ENCODE results near the gene CTNNA2. TPM values are rescaled to one million over a fixed set of nuclear protein-coding genes. Genes with fewer than 3 reads are reported as not detected.
A peak's percentile ranks its signal among the peaks of the same experiment; 100 is the strongest.

Gene CTNNA2
- total and polyA plus RNA-seq, 9 of the 15 experiments (the other 6 are each of a cell fraction or from before 2014, with no cell fraction given), result 0.03 to 0.40 (median 0.15) TPM

GRCh38 chr2:80126596-80127189 is 613.8 kb downstream of the CTNNA2 start (continued):
- TF ChIP-seq ZFP91 (CRISPR knock-in tag; IDR thresholded peaks at IDR 0.05) (0 out of 2 replicates have a peak, but pooled peaks have one; percentile 76), STAT6 (CRISPR knock-in tag; IDR thresholded peaks at IDR 0.05) (no peak)

GRCh38 chr2:80128080-80128479 is 615.2 kb downstream of the CTNNA2 start:
- ChIA-PET CTCF (ENCODE audit: low intra/inter-chr PET ratio) (no interaction called here), POLR2A (no interaction called here)
- H3K79me2 ChIP-seq (ENCODE audit: control insufficient read depth, insufficient read depth, low read length), result no peaks in the 10 kb centered on the region
- in situ Hi-C loops (cut with MboI) (no loop called here), intact Hi-C loops (cut with micrococcal nuclease) (no loop called here)
- H3K27me3 ChIP-seq (ENCODE audit: control insufficient read depth in 2 of 2, insufficient read depth in 2 of 2, low read length in 2 of 2), result no peaks in the 10 kb centered on the region
- no peak overlapping the region for H3K4me2 ChIP-seq (ENCODE audit: insufficient read depth, low read length)
- H3K4me3 ChIP-seq, result no peak overlapping the region
- WGBS (ENCODE audit: insufficient coverage, low coverage, missing lambda C conversion rate), result 0% methylated on average over 1 of the region's 1 CpG
- no TSS peak for BruUV-seq (replicated peaks)
- H4K20me1 ChIP-seq (replicated peaks; ENCODE audit: control insufficient read depth, insufficient read depth, low read length), result no peaks in the 10 kb centered on the region
- no peaks in the 10 kb centered on the region for H3K9me1 ChIP-seq (ENCODE audit: control insufficient read depth, insufficient read depth, low read length)
- TF ChIP-seq ZNF766 (CRISPR knock-in tag; conservative IDR thresholded peaks at IDR 0.05), result no peak
- no peak for TF ChIP-seq ZNF407 (IDR thresholded peaks at IDR 0.05; ENCODE audit: low read depth)
- no peak for TF ChIP-seq CBFA2T3 (IDR thresholded peaks at IDR 0.05)
- no peak for TF ChIP-seq SPI1 (IDR thresholded peaks at IDR 0.05; ENCODE audit: borderline replicate concordance, low read depth, low read length)
- TF ChIP-seq SP2 (IDR thresholded peaks at IDR 0.05; ENCODE audit: extremely low read depth, low read depth, low read length, poor library complexity, severe bottlenecking), result no peak
- no peak for TF ChIP-seq TBL1XR1 (IDR thresholded peaks at IDR 0.05; ENCODE audit: low read length in 2 of 2)
- H3K27ac ChIP-seq (ENCODE audit: extremely low read depth, low read depth, low read length), result no peak overlapping the region
- DNase-seq (ENCODE audit: extremely low read depth in 1 of 4, low spot score in 3 of 4), result no peak
- no peak overlapping the region for H3K9ac ChIP-seq (ENCODE audit: insufficient read depth in 1 of 2, low read depth in 2 of 2, low read length in 2 of 2)
- H3K36me3 ChIP-seq (ENCODE audit: control insufficient read depth, insufficient read depth, low read length), result no peaks in the 10 kb centered on the region
- H3K9me3 ChIP-seq (replicated peaks; ENCODE audit: control insufficient read depth, insufficient read depth, low read depth, low read length), result no peaks in the 10 kb centered on the region
- 0 out of 2 replicates have a peak overlapping the region, but pooled peaks have one; percentile 16 for H2AFZ ChIP-seq (ENCODE audit: low read depth, low read length)
- peaks cover 0 to 8% of the 10 kb centered on the region in 2 experiments; a peak in 2 of 5 replicates for H3K4me1 ChIP-seq (replicated peaks in 1 of 2; ENCODE audit: control insufficient read depth in 2 of 2, insufficient read depth in 2 of 2, low read length in 2 of 2)
- no peak for FAIRE-seq
- no peak for ATAC-seq

Measured in K562 (cell line).